ENCODE data around the gene STK16.

The STK16 gene

DNA sequence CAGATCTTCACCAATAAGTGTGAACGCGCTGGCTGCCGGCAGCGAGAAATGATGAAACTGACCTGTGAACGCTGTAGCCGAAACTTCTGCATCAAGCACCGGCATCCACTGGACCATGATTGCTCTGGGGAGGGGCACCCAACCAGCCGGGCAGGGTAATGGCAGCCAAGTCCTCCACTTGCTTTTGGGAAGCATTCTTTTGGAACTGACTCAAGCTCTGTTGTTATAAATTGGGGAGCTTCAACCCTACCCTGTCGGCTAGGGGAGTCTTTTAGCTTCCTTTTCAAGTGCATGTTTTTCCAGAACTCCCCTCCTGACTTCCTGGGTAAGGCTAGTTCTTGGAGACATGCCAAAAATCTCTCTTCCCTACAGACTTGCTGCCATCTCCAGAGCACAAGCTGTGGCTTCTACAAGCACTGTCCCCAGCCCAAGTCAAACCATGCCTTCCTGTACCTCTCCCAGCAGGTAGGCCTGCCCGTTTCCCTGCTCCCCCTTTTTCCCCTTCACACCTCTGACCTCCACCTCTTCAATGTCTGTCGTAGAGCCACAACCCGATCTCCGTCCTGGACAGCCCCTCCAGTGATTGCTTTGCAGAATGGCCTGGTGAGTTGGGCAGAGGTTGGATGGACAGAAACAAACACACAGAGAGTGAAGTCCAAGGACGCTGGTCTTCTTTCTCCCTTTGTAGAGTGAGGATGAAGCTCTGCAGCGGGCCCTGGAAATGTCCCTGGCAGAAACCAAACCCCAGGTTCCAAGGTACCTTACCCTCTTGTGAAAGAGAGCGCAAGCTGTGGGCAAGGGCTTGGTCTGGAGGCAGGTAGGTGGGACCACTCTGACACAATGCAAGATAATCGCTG is 37.2 kb upstream of the STK16 start:
- Histone ChIP-seq H3K4me1 (peaks cover 11% of the 10 kb centered on the region), H3K4me3 (no peak overlapping the region), H3K9me3 (0 out of 2 replicates have a peak, but pooled peaks cover 2% of the 10 kb centered on the region), H3K36me3 (replicated peaks) (peaks cover 8% of the 10 kb centered on the region; the same call in 1 of the 2 replicates), H3K27me3 (ENCODE audit: low read depth) (no peaks in the 10 kb centered on the region)
- DNase-seq (ENCODE audit: low spot score in 2 of 2), result no peak
- in situ Hi-C loops (cut with MboI; ENCODE audit: low sequenced_read_pairs), result no loop called here

GRCh38 chr2:219209236-219210195 is 35.8 kb upstream of the STK16 start:
- in situ Hi-C loops (cut with MboI; ENCODE audit: low sequenced_read_pairs), result no loop called here
- Histone ChIP-seq H3K4me1 (peaks cover 11% of the 10 kb centered on the region), H3K4me3 (no peak overlapping the region), H3K27me3 (ENCODE audit: low read depth) (no peaks in the 10 kb centered on the region), H3K36me3 (replicated peaks) (peaks cover 8% of the 10 kb centered on the region; the same call in 1 of the 2 replicates), H3K9me3 (0 out of 2 replicates have a peak, but pooled peaks cover under 1% of the 10 kb centered on the region)
- no peak for DNase-seq (ENCODE audit: low spot score in 2 of 2)

DNA sequence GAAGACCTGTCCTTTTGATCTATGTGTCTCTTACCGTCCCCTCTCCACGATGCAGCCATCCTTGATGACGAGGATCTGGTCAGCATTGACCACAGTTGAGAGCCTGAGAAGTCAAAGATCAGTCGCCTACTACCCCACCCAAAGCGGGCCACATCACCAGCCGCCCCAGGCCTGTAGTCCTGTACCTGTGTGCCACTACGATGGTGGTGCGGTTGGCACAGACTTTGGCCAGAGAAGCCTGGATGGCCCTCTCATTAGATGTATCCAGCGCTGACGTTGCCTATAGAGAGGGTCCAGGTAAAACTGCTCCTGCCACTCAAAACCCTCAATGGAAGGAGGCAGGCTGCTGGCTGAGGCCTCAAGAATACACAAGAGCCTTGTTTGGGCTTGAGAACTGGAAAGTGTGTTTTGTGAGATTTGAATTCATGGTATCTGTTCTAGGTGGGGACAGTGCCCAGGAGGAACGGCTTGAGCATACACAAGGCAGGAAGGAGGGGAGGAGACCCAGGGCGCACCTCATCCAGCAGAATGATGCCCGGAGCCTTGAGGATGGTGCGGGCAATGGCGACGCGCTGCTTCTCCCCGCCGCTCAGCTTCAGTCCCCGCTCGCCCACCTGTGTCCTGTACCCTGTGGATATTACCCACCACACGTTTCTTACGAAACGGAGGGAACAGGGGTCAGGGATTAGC is 34.9 kb upstream of the STK16 start:
- Histone ChIP-seq H3K27me3 (ENCODE audit: low read depth) (no peaks in the 10 kb centered on the region), H3K9me3 (no peaks in the 10 kb centered on the region), H3K4me3 (no peak overlapping the region), H3K36me3 (replicated peaks) (peaks cover 8% of the 10 kb centered on the region; the same call in 1 of the 2 replicates), H3K4me1 (peaks cover 11% of the 10 kb centered on the region)
- no peak for DNase-seq (ENCODE audit: low spot score in 2 of 2)
- in situ Hi-C loops (cut with MboI; ENCODE audit: low sequenced_read_pairs), result no loop called here

- Histone ChIP-seq H3K36me3 (replicated peaks) (peaks cover 9% of the 10 kb centered on the region; the same call in 1 of the 2 replicates), H3K9me3 (no peaks in the 10 kb centered on the region), H3K27me3 (ENCODE audit: low read depth) (no peaks in the 10 kb centered on the region), H3K4me3 (no peak overlapping the region), H3K4me1 (peaks cover 10% of the 10 kb centered on the region)
- DNase-seq (ENCODE audit: low spot score in 2 of 2), result no peak
- in situ Hi-C loops (cut with MboI; ENCODE audit: low sequenced_read_pairs), result no loop called here
Measured at GRCh38 chr2:219210886-219211362, 34.4 kb upstream of the STK16 start.

- H3K27me3 ChIP-seq (ENCODE audit: low read depth), result no peaks in the 10 kb centered on the region
- peaks cover 7% of the 10 kb centered on the region for H3K4me1 ChIP-seq
- no peak overlapping the region for H3K4me3 ChIP-seq
- no peaks in the 10 kb centered on the region for H3K9me3 ChIP-seq
- no peak for DNase-seq (ENCODE audit: low spot score in 2 of 2)
- in situ Hi-C loops (cut with MboI; ENCODE audit: low sequenced_read_pairs), result no loop called here
- H3K36me3 ChIP-seq (replicated peaks), result peaks cover 11% of the 10 kb centered on the region; the same call in 1 of the 2 replicates
Measured at GRCh38 chr2:219213026-219213415, 32.3 kb upstream of the STK16 start.

GRCh38 chr2:219213486-219214071 is 31.7 kb upstream of the STK16 start:
- Histone ChIP-seq H3K4me3 (no peak overlapping the region), H3K36me3 (replicated peaks) (peaks cover 6% of the 10 kb centered on the region; the same call in 1 of the 2 replicates), H3K27me3 (ENCODE audit: low read depth) (no peaks in the 10 kb centered on the region), H3K4me1 (peaks cover 11% of the 10 kb centered on the region), H3K9me3 (no peaks in the 10 kb centered on the region)
- no peak for DNase-seq (ENCODE audit: low spot score in 2 of 2)
- in situ Hi-C loops (cut with MboI; ENCODE audit: low sequenced_read_pairs), result no loop called here

DNA sequence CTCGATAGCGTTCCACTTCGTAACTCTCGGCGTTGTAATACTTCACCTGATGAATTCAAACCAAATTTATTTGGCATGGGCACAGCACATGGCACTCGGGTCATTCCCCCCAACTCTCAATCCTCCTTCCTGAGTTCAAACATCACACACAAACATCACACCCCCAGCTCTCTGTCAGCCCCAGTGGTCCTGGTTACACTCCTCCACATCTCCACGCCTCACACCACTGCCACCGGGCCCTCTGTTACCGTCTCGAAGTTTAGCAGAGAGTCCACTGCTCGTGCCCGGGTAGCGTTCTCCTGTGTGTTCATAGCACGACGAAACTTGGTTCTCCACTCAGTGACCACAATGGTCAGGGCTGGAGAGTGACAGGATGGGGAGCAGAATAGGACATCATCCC is 31.1 kb upstream of the STK16 start:
- H3K9me3 ChIP-seq, result no peaks in the 10 kb centered on the region
- H3K4me3 ChIP-seq, result no peak overlapping the region
- peaks cover 6% of the 10 kb centered on the region for H3K36me3 ChIP-seq (replicated peaks)
- no peaks in the 10 kb centered on the region for H3K27me3 ChIP-seq (ENCODE audit: low read depth)
- peaks cover 11% of the 10 kb centered on the region for H3K4me1 ChIP-seq
- DNase-seq (ENCODE audit: low spot score in 2 of 2), result no peak
- in situ Hi-C loops (cut with MboI; ENCODE audit: low sequenced_read_pairs), result no loop called here

DNA sequence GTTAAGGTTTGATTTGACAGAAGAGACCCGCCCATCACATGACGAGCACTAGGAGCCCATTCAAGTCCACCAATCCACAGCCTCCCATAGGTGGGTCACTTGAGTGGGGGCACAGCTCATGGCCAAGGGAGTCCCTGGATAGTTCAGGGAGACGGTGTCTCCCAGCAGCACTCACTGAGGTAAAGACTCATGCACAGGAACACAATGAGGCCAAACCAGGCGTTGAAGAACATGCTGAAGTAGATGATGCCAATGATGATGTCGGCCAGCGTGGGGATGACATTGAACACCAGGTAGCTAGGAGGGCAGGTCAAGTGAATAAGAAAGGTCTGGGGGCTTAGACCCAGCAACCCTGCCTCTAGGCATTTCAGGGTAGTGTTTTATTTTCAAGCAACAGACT is 30.5 kb upstream of the STK16 start:
- Histone ChIP-seq H3K4me3 (no peak overlapping the region), H3K27me3 (ENCODE audit: low read depth) (no peaks in the 10 kb centered on the region), H3K36me3 (replicated peaks) (peaks cover 10% of the 10 kb centered on the region), H3K4me1 (peaks cover 11% of the 10 kb centered on the region), H3K9me3 (no peaks in the 10 kb centered on the region)
- in situ Hi-C loops (cut with MboI; ENCODE audit: low sequenced_read_pairs), result no loop called here
- DNase-seq (ENCODE audit: low spot score in 2 of 2), result no peak

DNA sequence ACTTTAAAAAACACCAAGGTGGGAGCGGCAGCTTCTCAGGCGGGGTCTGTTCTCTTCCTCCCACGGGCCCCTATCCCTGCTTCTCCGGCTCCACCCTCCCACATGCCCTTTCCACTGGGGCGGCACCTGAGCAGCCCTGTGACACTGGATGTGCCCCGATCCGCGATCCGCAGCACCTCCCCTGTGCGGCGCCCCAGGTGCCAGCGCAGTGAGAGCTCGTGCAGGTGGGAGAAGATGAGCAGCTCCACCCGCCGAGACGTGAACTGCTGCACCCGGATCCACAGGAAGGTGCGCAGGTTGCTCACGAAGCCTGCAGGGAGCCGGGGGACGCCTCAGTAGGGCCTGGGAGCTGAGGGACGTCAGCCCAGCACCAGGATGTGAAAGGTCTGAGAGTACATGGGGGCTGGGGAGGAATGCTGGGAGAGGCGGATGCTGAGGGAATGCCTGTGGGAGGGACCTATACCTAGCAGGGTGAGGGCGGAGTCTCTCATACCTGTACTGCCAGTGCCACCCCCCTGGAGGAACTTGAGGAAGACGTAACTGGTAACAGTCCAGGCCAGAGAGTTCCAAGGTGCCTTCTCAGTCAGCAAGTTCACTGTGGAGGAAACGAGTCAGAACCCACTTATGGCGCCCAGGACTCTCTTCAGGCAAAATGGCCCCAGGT is 29.3 kb upstream of the STK16 start:
- H3K4me1 ChIP-seq, result peaks cover 11% of the 10 kb centered on the region
- no peak for DNase-seq (ENCODE audit: low spot score in 2 of 2)
- no peaks in the 10 kb centered on the region for H3K9me3 ChIP-seq
- in situ Hi-C loops (cut with MboI; ENCODE audit: low sequenced_read_pairs), result no loop called here
- peaks cover 21% of the 10 kb centered on the region for H3K36me3 ChIP-seq (replicated peaks)
- H3K27me3 ChIP-seq (ENCODE audit: low read depth), result no peaks in the 10 kb centered on the region
- no peak overlapping the region for H3K4me3 ChIP-seq

DNA sequence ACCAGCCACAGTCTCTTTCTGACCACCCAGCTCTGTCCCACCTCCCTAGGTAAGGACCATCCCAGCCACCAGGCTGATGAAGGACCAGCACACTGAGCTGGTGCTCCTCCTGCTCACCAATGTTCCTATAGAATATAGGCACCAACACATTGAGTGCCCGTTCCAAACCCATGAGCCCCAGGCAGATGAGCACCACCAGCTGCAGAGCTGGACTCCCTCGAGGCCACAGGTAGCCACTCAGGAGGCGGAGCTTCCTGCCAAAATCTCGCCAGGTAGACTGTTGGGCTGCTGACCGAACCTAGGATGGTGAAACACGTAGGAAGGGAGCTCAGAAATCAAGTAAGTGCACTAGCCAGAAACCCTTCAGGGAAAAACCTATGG is 28.8 kb upstream of the STK16 start:
- Histone ChIP-seq H3K9me3 (no peaks in the 10 kb centered on the region), H3K27me3 (ENCODE audit: low read depth) (no peaks in the 10 kb centered on the region), H3K4me1 (peaks cover 11% of the 10 kb centered on the region), H3K4me3 (no peak overlapping the region), H3K36me3 (replicated peaks) (peaks cover 26% of the 10 kb centered on the region)
- no peak for DNase-seq (ENCODE audit: low spot score in 2 of 2)
- in situ Hi-C loops (cut with MboI; ENCODE audit: low sequenced_read_pairs), result no loop called here

DNA sequence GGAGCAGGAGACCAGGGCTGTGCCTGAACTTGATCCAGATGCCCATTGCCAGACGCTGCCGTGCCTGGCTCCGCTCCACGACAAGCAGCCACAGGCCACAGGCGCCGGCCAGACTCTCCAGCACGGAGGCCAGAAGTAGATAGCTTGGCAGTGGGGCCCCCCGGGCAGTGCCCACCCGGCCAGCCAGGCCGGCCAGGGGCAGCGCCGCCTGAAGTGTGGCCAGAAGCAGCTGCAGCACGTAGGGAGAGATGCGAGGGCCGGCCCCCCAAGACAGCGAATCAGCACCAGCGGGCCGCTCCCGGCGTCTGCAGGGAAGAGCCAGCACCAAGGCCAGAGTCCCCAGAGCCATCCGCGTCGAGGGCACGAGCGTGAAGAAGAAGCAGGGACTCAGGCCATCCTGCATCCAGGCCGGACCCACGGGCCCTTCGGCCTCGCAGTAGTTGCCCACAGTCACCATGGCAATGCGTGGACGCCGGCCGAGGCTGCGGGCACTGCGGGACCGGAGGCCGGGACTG is 27.0 kb upstream of the STK16 start:
- DNase-seq (ENCODE audit: low spot score in 2 of 2), result no peak
- in situ Hi-C loops (cut with MboI; ENCODE audit: low sequenced_read_pairs), result no loop called here
- no peaks in the 10 kb centered on the region for H3K9me3 ChIP-seq
- no peaks in the 10 kb centered on the region for H3K27me3 ChIP-seq (ENCODE audit: low read depth)
- peaks cover 11% of the 10 kb centered on the region for H3K4me1 ChIP-seq
- no peak overlapping the region for H3K4me3 ChIP-seq
- peaks cover 41% of the 10 kb centered on the region for H3K36me3 ChIP-seq (replicated peaks)

Measured in HAP-1 (cell line).